Measurements from ENCODE around the gene SPATA19.

DNA sequence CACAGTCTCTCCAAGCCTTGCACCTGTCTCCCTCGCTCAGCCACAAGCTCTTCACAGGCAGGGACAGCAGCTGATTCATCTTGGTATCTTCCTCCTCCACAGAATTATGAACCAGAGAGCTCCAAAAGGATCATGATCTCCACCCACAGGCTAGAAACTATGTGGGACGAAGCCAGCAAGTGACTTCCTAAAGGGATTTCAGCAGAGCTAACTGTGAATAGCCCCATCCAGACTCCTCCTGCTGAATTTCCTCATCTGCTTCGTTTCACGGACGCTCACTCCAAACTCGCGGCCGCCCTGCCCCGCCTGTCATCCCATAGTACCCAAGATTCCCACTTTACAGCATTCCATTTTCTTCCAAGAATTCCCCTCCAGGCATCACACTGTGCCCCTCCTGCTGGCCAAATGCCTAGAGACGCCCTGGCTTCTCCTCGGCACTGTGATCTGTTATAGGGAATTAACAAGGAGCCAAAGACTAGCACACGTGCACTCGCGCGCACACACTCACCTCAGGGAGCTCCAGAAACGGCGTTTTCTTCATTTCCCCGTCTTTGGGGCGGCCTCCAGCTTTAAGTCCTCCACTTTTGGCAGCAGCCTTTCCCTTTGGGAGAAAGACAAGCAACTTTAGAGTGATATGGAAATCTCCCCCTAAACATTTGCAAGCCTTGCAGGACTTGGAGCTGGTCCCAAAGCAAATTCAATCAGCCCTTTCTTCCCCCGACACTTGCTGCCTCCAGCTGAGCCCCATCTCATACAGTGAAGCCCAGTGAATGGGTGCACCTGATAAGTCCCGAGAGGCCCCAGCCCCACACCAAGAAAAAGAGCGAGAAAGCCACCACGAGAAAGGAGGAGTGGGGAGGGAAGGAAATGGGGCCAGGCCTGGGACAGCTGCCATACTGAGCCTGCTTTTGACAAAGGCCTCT is 35.5 kb downstream of the SPATA19 start:
- no peak for TF ChIP-seq EZH2 (IDR thresholded peaks at IDR 0.05; ENCODE audit: borderline replicate concordance, low read depth, low read length, poor library complexity, severe bottlenecking)
- TF ChIP-seq, protein P1, sequence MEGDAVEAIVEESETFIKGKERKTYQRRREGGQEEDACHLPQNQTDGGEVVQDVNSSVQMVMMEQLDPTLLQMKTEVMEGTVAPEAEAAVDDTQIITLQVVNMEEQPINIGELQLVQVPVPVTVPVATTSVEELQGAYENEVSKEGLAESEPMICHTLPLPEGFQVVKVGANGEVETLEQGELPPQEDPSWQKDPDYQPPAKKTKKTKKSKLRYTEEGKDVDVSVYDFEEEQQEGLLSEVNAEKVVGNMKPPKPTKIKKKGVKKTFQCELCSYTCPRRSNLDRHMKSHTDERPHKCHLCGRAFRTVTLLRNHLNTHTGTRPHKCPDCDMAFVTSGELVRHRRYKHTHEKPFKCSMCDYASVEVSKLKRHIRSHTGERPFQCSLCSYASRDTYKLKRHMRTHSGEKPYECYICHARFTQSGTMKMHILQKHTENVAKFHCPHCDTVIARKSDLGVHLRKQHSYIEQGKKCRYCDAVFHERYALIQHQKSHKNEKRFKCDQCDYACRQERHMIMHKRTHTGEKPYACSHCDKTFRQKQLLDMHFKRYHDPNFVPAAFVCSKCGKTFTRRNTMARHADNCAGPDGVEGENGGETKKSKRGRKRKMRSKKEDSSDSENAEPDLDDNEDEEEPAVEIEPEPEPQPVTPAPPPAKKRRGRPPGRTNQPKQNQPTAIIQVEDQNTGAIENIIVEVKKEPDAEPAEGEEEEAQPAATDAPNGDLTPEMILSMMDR (conservative IDR thresholded peaks at IDR 0.05; ENCODE audit: low read depth, low read length), result no peak

Measured in A673 (cell line).